AG09309 (cell line): Measurements from ENCODE around the gene CYFIP2.

Experiments used
- DNase-seq: peaks from one replicate; pipeline ENCODE4 v3.0.0-alpha.2; 2010; ENCODE audit warnings: low read depth
- H3K4me3 ChIP-seq: 2 replicates; pipeline ENCODE4 v1.5.1; 2011; ENCODE audit warnings: mild to moderate bottlenecking, low read depth, low read length, moderate library complexity; ENCODE audit not compliant: control insufficient read depth
- TF ChIP-seq, protein P1 (sequence below): IDR thresholded peaks from 2 replicates; pipeline ENCODE4 v1.5.1; 2011; ENCODE audit warnings: mild to moderate bottlenecking, low read depth, low read length, inconsistent platforms; ENCODE audit not compliant: insufficient read depth, control insufficient read depth; ENCODE audit errors: missing control alignments

The CYFIP2 gene

DNA sequence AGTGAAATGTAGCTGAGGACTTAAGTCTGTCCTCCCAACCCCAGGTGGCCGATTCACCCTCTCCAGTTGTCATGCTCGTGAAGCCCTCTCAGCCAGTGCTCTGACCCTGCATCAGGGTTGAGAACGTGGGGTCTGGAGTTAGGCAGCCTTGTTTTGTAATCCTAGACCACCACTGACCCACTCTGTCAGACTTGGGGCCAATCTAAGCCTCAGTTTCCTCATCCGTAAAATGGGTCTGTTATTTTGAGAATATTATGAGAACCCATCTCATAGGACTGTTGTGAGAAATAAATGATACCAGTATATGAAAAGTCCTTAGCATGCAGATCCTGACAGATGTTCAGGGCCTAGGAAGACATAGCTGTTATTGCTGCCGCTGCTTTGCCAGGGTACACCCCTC lies 37.1 kb downstream of the CYFIP2 start:
- no peak overlapping the region for H3K4me3 ChIP-seq
- no peak for DNase-seq
- TF ChIP-seq, protein P1, sequence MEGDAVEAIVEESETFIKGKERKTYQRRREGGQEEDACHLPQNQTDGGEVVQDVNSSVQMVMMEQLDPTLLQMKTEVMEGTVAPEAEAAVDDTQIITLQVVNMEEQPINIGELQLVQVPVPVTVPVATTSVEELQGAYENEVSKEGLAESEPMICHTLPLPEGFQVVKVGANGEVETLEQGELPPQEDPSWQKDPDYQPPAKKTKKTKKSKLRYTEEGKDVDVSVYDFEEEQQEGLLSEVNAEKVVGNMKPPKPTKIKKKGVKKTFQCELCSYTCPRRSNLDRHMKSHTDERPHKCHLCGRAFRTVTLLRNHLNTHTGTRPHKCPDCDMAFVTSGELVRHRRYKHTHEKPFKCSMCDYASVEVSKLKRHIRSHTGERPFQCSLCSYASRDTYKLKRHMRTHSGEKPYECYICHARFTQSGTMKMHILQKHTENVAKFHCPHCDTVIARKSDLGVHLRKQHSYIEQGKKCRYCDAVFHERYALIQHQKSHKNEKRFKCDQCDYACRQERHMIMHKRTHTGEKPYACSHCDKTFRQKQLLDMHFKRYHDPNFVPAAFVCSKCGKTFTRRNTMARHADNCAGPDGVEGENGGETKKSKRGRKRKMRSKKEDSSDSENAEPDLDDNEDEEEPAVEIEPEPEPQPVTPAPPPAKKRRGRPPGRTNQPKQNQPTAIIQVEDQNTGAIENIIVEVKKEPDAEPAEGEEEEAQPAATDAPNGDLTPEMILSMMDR: no peak

DNA sequence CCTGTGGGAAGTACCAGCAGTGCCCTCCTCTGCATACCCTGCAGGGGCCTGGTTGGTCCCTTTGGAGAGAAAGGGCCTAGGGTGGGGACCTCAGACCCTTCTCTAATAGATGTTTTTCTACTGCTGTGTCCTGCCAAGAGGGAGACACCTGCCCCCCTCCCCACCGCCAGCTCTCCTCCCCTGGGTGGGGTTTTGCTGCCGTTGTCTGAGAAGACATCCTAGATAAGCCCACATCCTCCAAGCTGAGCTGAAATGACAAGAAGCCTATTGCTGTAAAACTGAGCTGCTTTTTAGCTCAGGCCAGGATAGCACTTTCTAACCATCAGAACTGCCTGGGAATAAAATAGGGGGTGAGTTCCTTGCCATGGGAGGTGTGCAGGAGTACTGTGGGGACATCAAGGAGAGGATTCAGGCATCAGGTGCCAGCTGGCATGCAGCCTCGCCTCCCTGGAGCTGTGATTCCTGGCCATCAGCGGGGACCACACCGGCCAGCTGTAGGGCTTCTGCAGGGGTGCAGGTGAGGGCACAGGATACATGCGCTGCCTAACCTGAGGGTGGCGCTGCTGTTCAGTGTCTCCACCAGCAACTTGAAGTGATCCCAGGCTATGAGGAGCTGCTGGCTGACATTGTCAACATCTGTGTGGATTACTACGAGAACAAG lies 37.9 kb downstream of the CYFIP2 start:
- TF ChIP-seq, protein P1: peak; percentile 7
- no peak overlapping the region for H3K4me3 ChIP-seq
- no peak for DNase-seq

DNA sequence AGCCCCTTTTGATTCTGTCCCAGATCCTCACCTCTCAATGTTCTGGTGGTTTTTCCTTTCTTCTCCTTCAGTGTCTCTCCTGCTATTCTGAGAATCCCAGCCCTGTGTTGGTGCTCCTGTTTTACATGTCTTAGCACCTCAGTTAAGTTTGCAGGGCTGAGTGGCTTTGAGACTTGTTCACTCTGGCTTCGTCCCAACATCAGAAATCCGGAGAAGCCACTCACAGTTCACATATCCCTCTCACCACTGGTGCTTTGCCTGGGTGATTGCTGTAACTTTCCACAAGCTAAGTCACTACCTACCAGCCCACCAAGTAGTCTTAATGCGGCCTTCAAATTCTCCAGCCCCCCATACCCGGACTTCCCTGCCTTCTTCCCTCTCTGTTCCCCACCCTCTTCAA lies 40.2 kb downstream of the CYFIP2 start:
- no peak overlapping the region for H3K4me3 ChIP-seq
- no peak for DNase-seq
- TF ChIP-seq, protein P1: no peak

DNA sequence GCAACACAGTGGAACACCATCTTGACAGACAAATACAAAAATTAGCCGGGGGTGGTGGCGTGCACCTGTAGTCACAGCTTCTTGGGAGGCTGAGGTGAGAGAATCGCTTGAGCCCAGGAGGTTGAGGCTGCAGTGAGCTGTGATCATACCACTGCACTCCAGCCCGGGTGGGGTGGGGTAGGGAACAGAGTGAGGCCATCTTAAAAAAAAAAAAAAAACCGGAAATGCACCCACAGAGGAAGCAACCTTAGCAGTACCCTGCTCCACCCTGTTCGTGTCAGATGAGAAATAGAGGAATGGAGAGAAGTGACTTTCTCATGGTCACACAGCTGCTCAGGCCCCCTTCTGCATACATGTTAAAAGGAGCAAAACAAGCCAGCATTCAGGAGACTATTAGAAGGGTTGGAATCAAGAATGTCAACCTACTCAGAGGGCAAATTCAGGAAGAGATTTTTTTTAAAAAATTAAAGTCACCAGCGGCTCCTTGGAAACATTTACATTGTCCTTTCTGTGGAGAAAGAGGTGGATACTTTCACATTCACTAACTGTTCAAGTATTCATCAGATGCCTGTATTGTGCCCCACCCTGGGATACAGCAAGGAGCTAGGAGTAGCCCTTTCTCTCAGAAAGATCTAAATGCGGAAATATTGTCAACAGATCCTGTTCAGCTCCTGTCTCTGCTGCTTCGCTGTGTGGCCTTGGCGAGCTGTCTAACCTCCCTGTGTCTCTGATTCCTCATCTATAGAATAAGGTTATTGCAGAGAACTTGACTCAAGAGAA lies 41.0 kb downstream of the CYFIP2 start:
- TF ChIP-seq, protein P1: no peak
- H3K4me3 ChIP-seq: no peak overlapping the region
- DNase-seq: no peak

DNA sequence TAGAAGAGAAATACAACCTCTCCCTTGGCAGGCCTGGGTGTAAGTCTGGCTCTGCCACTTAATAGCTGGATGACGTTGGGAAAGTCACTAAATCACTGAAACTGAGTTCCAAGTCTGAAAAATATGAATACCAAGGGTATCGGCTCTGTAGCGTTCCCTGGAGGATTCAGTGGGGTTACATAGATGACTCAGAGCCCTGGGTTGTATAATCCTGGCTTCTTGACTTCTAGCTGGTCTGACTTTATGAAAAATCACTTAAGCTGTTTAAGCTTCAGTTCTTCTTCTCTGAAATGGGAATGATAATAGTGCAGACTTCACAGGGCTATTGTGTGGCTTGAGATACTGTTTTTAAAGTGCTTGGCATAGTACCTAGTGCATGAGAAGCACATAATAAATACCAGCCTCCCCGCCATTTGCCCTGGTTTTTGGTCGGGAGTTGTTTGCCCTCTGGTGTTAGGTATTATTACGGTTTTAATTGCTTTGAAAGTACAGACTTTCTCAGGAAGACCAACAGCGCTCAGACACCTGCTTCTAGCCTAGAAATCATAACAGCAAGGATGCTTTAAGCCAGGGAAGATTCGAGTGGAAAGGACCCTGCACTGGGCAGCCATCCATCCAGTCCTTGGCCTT lies 43.0 kb downstream of the CYFIP2 start:
- H3K4me3 ChIP-seq: no peak overlapping the region
- TF ChIP-seq, protein P1: peak; percentile 44
- DNase-seq: peak; percentile 14

DNA sequence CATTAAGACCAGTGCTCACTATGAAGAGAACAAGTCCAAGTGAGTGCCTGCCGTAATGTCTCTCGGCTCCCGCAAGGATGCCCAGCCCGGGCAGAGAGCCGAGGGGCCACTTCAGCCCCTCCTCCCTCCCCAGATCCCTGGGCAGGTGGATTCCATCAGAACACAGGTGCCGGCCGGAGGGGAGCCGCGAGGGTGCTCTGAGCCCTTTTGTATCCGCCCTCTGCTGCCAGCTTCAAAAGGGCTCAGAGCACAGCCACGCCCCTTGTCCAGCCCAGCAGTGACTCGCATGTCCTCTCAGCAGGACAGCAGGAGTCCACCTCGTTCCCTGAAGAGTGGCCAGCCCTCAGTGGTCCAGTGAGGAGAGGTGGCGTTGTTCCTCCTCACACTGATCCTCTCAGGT lies 43.9 kb downstream of the CYFIP2 start:
- TF ChIP-seq, protein P1: no peak
- no peak for DNase-seq
- H3K4me3 ChIP-seq: no peak overlapping the region
